Measurements from ENCODE around the gene PPP2R3B.

DNA sequence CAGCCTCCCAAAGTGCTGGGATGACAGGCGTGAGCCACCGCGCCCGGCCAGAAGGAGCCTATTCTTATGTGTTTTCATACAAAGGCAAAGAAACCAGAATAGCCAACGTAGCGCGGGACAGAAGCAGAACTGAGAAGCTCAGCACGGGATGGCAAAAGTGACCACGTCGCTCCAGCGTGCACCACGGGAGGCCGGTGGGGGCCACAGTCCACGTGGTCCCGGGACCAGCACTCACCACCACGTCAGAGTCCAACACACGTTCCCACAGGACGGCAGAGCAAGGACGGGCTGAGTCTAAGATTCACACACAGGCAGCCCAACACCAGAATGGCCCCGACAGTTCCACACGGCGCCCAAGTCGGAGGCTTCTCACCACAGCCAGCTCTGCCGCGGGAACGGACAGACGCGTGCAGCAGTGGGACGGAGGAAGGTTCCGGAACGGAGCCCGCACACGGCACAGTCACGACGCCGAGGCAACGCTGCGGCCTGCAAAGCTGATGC is 49.3 kb downstream of the PPP2R3B start:
- TF ChIP-seq MTA3 (CRISPR knock-in tag; IDR thresholded peaks at IDR 0.05) (no peak), DZIP1 (CRISPR knock-in tag; IDR thresholded peaks at IDR 0.05) (no peak), POLR2A (IDR thresholded peaks at IDR 0.05; ENCODE audit: insufficient read depth in 1 of 2, low read depth in 2 of 2, low read length in 2 of 2) (no peak)
- TF ChIP-seq, protein P1, sequence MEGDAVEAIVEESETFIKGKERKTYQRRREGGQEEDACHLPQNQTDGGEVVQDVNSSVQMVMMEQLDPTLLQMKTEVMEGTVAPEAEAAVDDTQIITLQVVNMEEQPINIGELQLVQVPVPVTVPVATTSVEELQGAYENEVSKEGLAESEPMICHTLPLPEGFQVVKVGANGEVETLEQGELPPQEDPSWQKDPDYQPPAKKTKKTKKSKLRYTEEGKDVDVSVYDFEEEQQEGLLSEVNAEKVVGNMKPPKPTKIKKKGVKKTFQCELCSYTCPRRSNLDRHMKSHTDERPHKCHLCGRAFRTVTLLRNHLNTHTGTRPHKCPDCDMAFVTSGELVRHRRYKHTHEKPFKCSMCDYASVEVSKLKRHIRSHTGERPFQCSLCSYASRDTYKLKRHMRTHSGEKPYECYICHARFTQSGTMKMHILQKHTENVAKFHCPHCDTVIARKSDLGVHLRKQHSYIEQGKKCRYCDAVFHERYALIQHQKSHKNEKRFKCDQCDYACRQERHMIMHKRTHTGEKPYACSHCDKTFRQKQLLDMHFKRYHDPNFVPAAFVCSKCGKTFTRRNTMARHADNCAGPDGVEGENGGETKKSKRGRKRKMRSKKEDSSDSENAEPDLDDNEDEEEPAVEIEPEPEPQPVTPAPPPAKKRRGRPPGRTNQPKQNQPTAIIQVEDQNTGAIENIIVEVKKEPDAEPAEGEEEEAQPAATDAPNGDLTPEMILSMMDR (CRISPR knock-in tag; IDR thresholded peaks at IDR 0.05) = no peak
- TF ChIP-seq, protein P2, sequence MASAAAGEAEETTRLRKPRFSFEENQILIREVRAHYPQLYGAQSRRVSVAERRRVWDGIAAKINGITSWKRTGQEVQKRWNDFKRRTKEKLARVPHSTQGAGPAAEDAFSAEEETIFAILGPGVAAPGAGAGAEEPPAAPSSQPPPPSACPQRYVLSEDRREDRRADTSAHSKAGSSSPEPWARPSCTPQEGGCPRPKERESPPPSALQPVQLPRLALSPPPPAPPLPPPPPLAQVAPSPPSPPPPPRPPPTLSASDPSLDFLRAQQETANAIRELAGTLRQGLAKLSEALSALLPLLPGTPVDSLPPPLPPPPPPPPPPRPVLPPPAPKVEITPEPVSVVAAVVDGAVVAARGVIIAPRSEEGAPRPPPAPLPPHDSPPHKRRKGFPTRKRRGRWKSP (CRISPR knock-in tag; IDR thresholded peaks at IDR 0.05) = no peak

All from HepG2 (cell line).